Neural progenitor cell (in vitro differentiated cells): ENCODE data around the gene NQO2. TPM values are rescaled to one million over a fixed set of nuclear protein-coding genes. Genes with fewer than 3 reads are reported as not detected.

ENCODE experiments used
- DNase-seq: peaks from one replicate; pipeline ENCODE4 v3.0.0-alpha.2; 2016; ENCODE audit warnings: low spot score
- H2AFZ ChIP-seq: fragments of 200-600 bp; sonication (generic); replicated peaks from 2 replicates; pipeline ENCODE4 v1.6.1; 2016; ENCODE audit warnings: antibody characterized with exemption
- H3F3A ChIP-seq: fragments of 200-600 bp; sonication (generic); 2 replicates; pipeline ENCODE4 v1.6.1; 2016; ENCODE audit warnings: antibody characterized with exemption, low read depth
- H3K27ac ChIP-seq: fragments of 200-600 bp; sonication (generic); 2 replicates; pipeline ENCODE4 v1.5.1; 2016; ENCODE audit warnings: mild to moderate bottlenecking
- H3K27me3 ChIP-seq: fragments of 200-600 bp; sonication (generic); 2 replicates; pipeline ENCODE4 v1.6.1; 2016; ENCODE audit warnings: mild to moderate bottlenecking, moderate library complexity
- H3K36me3 ChIP-seq: fragments of 200-600 bp; sonication (generic); 2 replicates; pipeline ENCODE4 v1.5.1; 2016
- H3K4me1 ChIP-seq: fragments of 200-600 bp; sonication (generic); 2 replicates; pipeline ENCODE4 v1.6.1; 2016; ENCODE audit warnings: mixed run types
- H3K4me2 ChIP-seq: fragments of 200-600 bp; sonication (generic); 2 replicates; pipeline ENCODE4 v1.6.1; 2016
- H3K4me3 ChIP-seq: fragments of 200-600 bp; sonication (generic); 2 replicates; pipeline ENCODE4 v1.5.1; 2016
- H3K79me2 ChIP-seq: fragments of 200-600 bp; sonication (generic); 2 replicates; pipeline ENCODE4 v1.6.1; 2016; ENCODE audit warnings: low read depth
- H3K9ac ChIP-seq: fragments of 200-600 bp; sonication (generic); 2 replicates; pipeline ENCODE4 v1.6.1; 2016
- H3K9me3 ChIP-seq: fragments of 200-600 bp; sonication (generic); 2 replicates; pipeline ENCODE4 v1.5.1; 2016; ENCODE audit warnings: low read depth
- H4K20me1 ChIP-seq: fragments of 200-600 bp; sonication (generic); 2 replicates; pipeline ENCODE4 v1.6.1; 2016; ENCODE audit warnings: low read depth
- H3K27ac Mint-ChIP-seq: 3 replicates; pipeline ENCODE4 v1.8.0; 2021; ENCODE audit warnings: mixed read lengths
- H3K27me3 Mint-ChIP-seq: 2 replicates; pipeline ENCODE4 v1.8.0; 2022; ENCODE audit warnings: low read depth, mild to moderate bottlenecking, inconsistent platforms, moderate library complexity, mixed read lengths; ENCODE audit not compliant: insufficient read depth
- H3K36me3 Mint-ChIP-seq: 3 replicates; pipeline ENCODE4 v1.8.0; 2021; ENCODE audit warnings: mixed read lengths
- H3K4me1 Mint-ChIP-seq: 3 replicates; pipeline ENCODE4 v1.8.0; 2021; ENCODE audit warnings: mixed read lengths
- H3K4me3 Mint-ChIP-seq: 3 replicates; pipeline ENCODE4 v1.8.0; 2021; ENCODE audit warnings: mild to moderate bottlenecking, moderate library complexity, mixed read lengths
- H3K9me3 Mint-ChIP-seq: 3 replicates; pipeline ENCODE4 v1.8.0; 2020; ENCODE audit warnings: mixed read lengths
- CTCF ChIP-seq: fragments of 200-600 bp; sonication (generic); IDR thresholded peaks from 2 replicates; pipeline ENCODE4 v1.5.1; 2017; ENCODE audit warnings: antibody characterized with exemption, mild to moderate bottlenecking
- EZH2 ChIP-seq: fragments of 200-600 bp; sonication (generic); IDR thresholded peaks from 2 replicates; pipeline ENCODE4 v1.6.1; 2017; ENCODE audit warnings: antibody characterized with exemption, mild to moderate bottlenecking, moderate library complexity
- EZH2phosphoT487 ChIP-seq: fragments of 200-600 bp; sonication (generic); IDR thresholded peaks from 2 replicates; pipeline ENCODE4 v1.6.1; 2017; ENCODE audit warnings: antibody characterized with exemption
- total RNA-seq: library from RNA; depleted of rRNA; stranded (reverse); fragments of >200 nt; gene quantifications from 2 replicates; pipeline ENCODE4 v1.2.3, GENCODE V29; 2015; ENCODE audit warnings: low replicate concordance

Gene NQO2
- total RNA-seq, 1 donor from 2014 or later: 19.5 TPM

DNA sequence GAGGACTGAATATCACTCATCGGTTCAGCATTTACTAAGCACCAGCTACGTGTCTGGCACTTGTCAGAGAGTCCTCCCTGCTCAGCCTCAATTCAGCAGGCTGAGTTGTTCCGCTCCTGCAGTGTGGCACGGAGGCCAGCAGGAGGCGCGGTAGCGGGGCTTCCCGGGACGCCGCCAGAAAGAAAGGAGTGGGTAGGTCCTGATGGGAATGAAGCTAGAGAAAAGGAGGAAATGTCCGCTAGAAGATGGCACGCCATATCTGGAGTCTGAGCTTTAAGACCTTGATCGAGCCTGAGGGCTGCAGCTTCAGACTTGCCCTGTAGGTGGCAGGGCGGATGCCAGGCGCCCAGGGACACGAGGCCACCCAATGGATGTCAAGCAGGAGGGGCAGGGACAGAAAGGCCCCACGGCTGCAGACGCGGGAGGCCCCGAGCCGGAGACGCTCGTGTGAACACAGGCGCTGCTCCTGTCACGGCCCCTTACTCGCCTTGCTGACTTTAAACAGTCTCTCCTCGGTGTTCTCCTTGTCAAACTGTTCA, 47.1 kb upstream of the NQO2 start:
- Mint-ChIP-seq H3K27me3 (peaks cover 4% of the 10 kb centered on the region), H3K36me3 (peaks cover 23% of the 10 kb centered on the region), H3K9me3 (no peaks in the 10 kb centered on the region), H3K4me1 (peaks cover 21% of the 10 kb centered on the region), H3K27ac (peak overlapping the region; percentile 42), H3K4me3 (no peak overlapping the region)
- no peak overlapping the region for H3K27ac ChIP-seq
- H3K4me1 ChIP-seq: no peaks in the 10 kb centered on the region
- TF ChIP-seq EZH2 (no peak), EZH2phosphoT487 (no peak), CTCF (peak; percentile 100)
- H3K4me2 ChIP-seq: peak overlapping the region; percentile 43
- no peaks in the 10 kb centered on the region for H3K36me3 ChIP-seq
- H2AFZ ChIP-seq: peak overlapping the region; percentile 78
- H3K9me3 ChIP-seq: no peaks in the 10 kb centered on the region
- no peaks in the 10 kb centered on the region for H3K79me2 ChIP-seq
- no peak overlapping the region for H3K4me3 ChIP-seq
- H4K20me1 ChIP-seq: no peaks in the 10 kb centered on the region
- no peaks in the 10 kb centered on the region for H3F3A ChIP-seq
- DNase-seq: peak; percentile 76
- H3K9ac ChIP-seq: no peak overlapping the region
- no peaks in the 10 kb centered on the region for H3K27me3 ChIP-seq

DNA sequence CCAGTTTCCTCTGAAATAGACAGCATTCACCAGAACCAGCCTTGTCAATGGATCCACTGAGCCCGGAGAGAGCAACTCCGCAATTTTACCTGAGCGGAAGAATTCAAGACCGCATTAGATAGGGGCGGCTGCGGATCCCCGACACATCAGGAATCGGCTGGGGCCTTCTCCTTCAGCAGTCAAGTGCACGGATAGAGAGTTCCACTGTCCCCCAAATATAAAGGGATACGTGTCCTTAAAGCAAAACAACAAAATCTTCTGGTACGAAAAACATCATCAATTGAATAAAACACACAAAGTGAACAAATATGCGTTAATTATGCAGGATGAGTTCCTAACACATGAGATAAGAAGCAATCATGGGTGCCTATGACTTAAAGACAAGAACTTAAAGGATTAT, 46.6 kb upstream of the NQO2 start:
- no peak overlapping the region for H3K4me3 ChIP-seq
- peak overlapping the region; percentile 78 for H2AFZ ChIP-seq
- no peak overlapping the region for H3K4me3 Mint-ChIP-seq
- H3K36me3 ChIP-seq: no peaks in the 10 kb centered on the region
- DNase-seq: no peak
- H3K9me3 ChIP-seq: no peaks in the 10 kb centered on the region
- no peaks in the 10 kb centered on the region for H3K4me1 ChIP-seq
- peaks cover 19% of the 10 kb centered on the region for H3K36me3 Mint-ChIP-seq
- H3K9me3 Mint-ChIP-seq: no peaks in the 10 kb centered on the region
- peaks cover 4% of the 10 kb centered on the region for H3K27me3 Mint-ChIP-seq
- peaks cover 21% of the 10 kb centered on the region for H3K4me1 Mint-ChIP-seq
- H3K79me2 ChIP-seq: no peaks in the 10 kb centered on the region
- H3K9ac ChIP-seq: no peak overlapping the region
- H3K27ac Mint-ChIP-seq: no peak overlapping the region
- H3F3A ChIP-seq: no peaks in the 10 kb centered on the region
- peak overlapping the region; percentile 43 for H3K4me2 ChIP-seq
- no peaks in the 10 kb centered on the region for H3K27me3 ChIP-seq
- no peaks in the 10 kb centered on the region for H4K20me1 ChIP-seq
- H3K27ac ChIP-seq: no peak overlapping the region
- TF ChIP-seq EZH2 (no peak), EZH2phosphoT487 (no peak), CTCF (no peak)

GRCh38 chr6:2956930-2957685, 42.6 kb upstream of the NQO2 start:
- H3K27ac ChIP-seq: no peak overlapping the region
- no peaks in the 10 kb centered on the region for H3K9me3 Mint-ChIP-seq
- no peaks in the 10 kb centered on the region for H3K79me2 ChIP-seq
- H3K36me3 ChIP-seq: no peaks in the 10 kb centered on the region
- H3K4me2 ChIP-seq: no peak overlapping the region
- no peak overlapping the region for H3K4me3 ChIP-seq
- H3K4me3 Mint-ChIP-seq: no peak overlapping the region
- no peak for DNase-seq
- no peak overlapping the region for H2AFZ ChIP-seq
- no peaks in the 10 kb centered on the region for H3K9me3 ChIP-seq
- H3K4me1 Mint-ChIP-seq: peaks cover 37% of the 10 kb centered on the region
- H3K9ac ChIP-seq: no peak overlapping the region
- H3F3A ChIP-seq: peaks cover 6% of the 10 kb centered on the region
- H3K27ac Mint-ChIP-seq: peak overlapping the region; percentile 35
- peaks cover 11% of the 10 kb centered on the region for H3K27me3 Mint-ChIP-seq
- H3K4me1 ChIP-seq: peaks cover 21% of the 10 kb centered on the region
- no peaks in the 10 kb centered on the region for H4K20me1 ChIP-seq
- H3K27me3 ChIP-seq: no peaks in the 10 kb centered on the region
- TF ChIP-seq EZH2phosphoT487: no peak
- no peak for TF ChIP-seq EZH2
- no peak for TF ChIP-seq CTCF
- peaks cover 10% of the 10 kb centered on the region for H3K36me3 Mint-ChIP-seq
